SU-DHL-6 (cell line): ENCODE results near the gene AADACL3.

ENCODE experiments used
- CTCF ChIP-seq: fragments of 200-600 bp; sonication (generic); IDR thresholded peaks from one replicate; pipeline ENCODE4 v1.5.1; 2017; ENCODE audit warnings: antibody characterized with exemption, mild to moderate bottlenecking, low read length, moderate library complexity; ENCODE audit not compliant: insufficient read depth, poor library complexity, severe bottlenecking
- EZH2phosphoT487 ChIP-seq: fragments of 200-600 bp; sonication (generic), shearing (Covaris generic); conservative IDR thresholded peaks from 2 replicates; pipeline ENCODE4 v1.6.1; 2018; ENCODE audit warnings: mild to moderate bottlenecking, antibody characterized with exemption, low read length, moderate library complexity, mixed read lengths

- TF ChIP-seq CTCF (no peak), EZH2phosphoT487 (no peak)
Observed at GRCh38 chr1:12745992-12746323, 30.0 kb downstream of the AADACL3 start, which contains the start of gene CFAP107.
